Body of pancreas (tissue), 4 donors: ENCODE data around the gene PBX1. TPM values are rescaled to one million over a fixed set of nuclear protein-coding genes. Genes with fewer than 3 reads are reported as not detected.
A peak's percentile ranks its signal among the peaks of the same experiment; 100 is the strongest.

ENCODE experiments used
- ATAC-seq: fragments of 150-250 bp; one replicate; pipeline ENCODE4 v1.9.1; 2016
- DNase-seq, 4 donors: peaks; one replicate each; pipeline ENCODE4 v3.0.0-alpha.2; 2019
- H3K27ac ChIP-seq, 4 donors: fragments of 200-600 bp; sonication (generic); 1 replicate in 3 of 4; 2 replicates in 1 of 4; pipeline versions ENCODE4 v1.5.1 to v1.6.1; 2016 to 2019; ENCODE audit warnings: mild to moderate bottlenecking in 1 of 4, mixed read lengths in 1 of 4, moderate library complexity in 1 of 4
- H3K27me3 ChIP-seq, 2 donors: fragments of 200-600 bp; sonication (generic); one replicate each; pipeline ENCODE4 v1.6.0; 2016; ENCODE audit warnings: mild to moderate bottlenecking in 1 of 2
- H3K36me3 ChIP-seq, 2 donors: fragments of 200-600 bp; sonication (generic); replicated peaks in 1 of 2; 2 replicates each; pipeline ENCODE4 v1.5.1; 2016; ENCODE audit warnings: low read depth in 2 of 2; ENCODE audit not compliant: insufficient read depth in 1 of 2
- H3K4me1 ChIP-seq: fragments of 200-600 bp; sonication (generic); one replicate; pipeline ENCODE4 v1.6.0; 2016
- H3K4me3 ChIP-seq, 2 donors: fragments of 200-600 bp; sonication (generic); 1 replicate in 1 of 2; 2 replicates in 1 of 2; pipeline ENCODE4 v1.5.1; 2016 to 2019
- H3K9me3 ChIP-seq, 3 donors: fragments of 200-600 bp; sonication (generic); 1 replicate in 2 of 3; 2 replicates in 1 of 3; pipeline ENCODE4 v1.5.1; 2016
- CTCF ChIP-seq, 7 experiments: fragments of 450-650 bp in 4 of 7; fragments of 200-600 bp in 3 of 7; sonication (generic) in 3 of 7; IDR thresholded peaks; one replicate each; pipeline ENCODE4 v1.5.1; 2016 to 2019; ENCODE audit warnings: antibody characterized with exemption in 7 of 7
- POLR2A ChIP-seq, 3 donors: fragments of 450-650 bp; IDR thresholded peaks; one replicate each; pipeline ENCODE4 v1.6.1; 2016; ENCODE audit warnings: antibody characterized with exemption in 3 of 3, mild to moderate bottlenecking in 2 of 3
- WGBS, 2 donors: methylation state at CpG; one replicate each; pipeline ENCODE4 v1.1.5; 2017; 5-methylcytosine and 5-hydroxymethylcytosine counted together
- intact Hi-C: fragments of 100-400 bp; cut with DNase I; formaldehyde crosslinking; loops from one replicate; pipeline ENCODE4 v1.15.1; 2023
- total RNA-seq, 2 donors: library from RNA; depleted of rRNA; stranded (reverse); fragments of >200 nt; gene quantifications; one replicate each; pipeline ENCODE4 v1.1.0, GENCODE V29; 2016

Gene PBX1
- total RNA-seq, 2 donors from 2014 or later = 83.1 to 111 TPM

- 50 to 73% methylated on average over 1 of the region's 1 CpG for WGBS, 2 donors
- peaks cover 75% of the 10 kb centered on the region for H3K4me1 ChIP-seq
- no peak overlapping the region for H3K4me3 ChIP-seq
- DNase-seq (no peak), ATAC-seq (peak; percentile 52)
- TF ChIP-seq POLR2A (IDR thresholded peaks at IDR 0.05) = no peak
- no peak for TF ChIP-seq CTCF (IDR thresholded peaks at IDR 0.05)
- no peaks in the 10 kb centered on the region for H3K27me3 ChIP-seq
- H3K9me3 ChIP-seq = no peaks in the 10 kb centered on the region
- intact Hi-C loops = no loop called here
- H3K27ac ChIP-seq = peak overlapping the region; percentile 22 to 70 (median 62)
- H3K36me3 ChIP-seq = no peaks in the 10 kb centered on the region
Measured at GRCh38 chr1:164591858-164592257, 32.9 kb downstream of the PBX1 start.

GRCh38 chr1:164592634-164593033 lies 33.6 kb downstream of the PBX1 start:
- ATAC-seq (no peak), DNase-seq (no peak)
- intact Hi-C loops = no loop called here
- Histone ChIP-seq H3K4me1 (peaks cover 74% of the 10 kb centered on the region), H3K9me3 (no peaks in the 10 kb centered on the region), H3K4me3 (no peak overlapping the region), H3K36me3 (no peaks in the 10 kb centered on the region), H3K27ac (peak overlapping the region; percentile 22 to 70 (median 62)), H3K27me3 (no peaks in the 10 kb centered on the region)
- TF ChIP-seq POLR2A (IDR thresholded peaks at IDR 0.05) = no peak
- TF ChIP-seq CTCF (IDR thresholded peaks at IDR 0.05) = no peak
- WGBS, 2 donors = 75 to 80% methylated on average over 5 of the region's 5 CpGs

DNA sequence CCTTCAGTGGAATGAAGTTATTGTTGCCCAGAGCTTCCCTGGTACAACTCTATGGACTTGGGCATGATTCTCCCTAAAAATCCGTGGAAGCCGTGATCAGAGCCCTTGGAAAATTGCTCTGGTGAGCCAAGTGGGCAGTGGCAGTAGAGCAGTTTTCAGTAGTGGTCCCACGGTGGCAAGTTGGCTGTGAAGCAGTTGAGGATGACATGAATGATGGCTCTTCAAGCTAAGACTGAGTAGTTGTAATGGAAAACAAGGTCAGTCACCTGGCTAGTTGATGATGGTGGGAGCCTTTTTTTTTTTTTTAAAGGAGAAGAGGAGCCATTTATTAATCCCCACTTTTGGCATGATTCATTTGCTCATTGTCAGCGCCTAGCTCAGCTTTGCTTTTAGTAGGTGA lies 36.2 kb downstream of the PBX1 start:
- Histone ChIP-seq H3K27me3 (no peaks in the 10 kb centered on the region), H3K4me3 (no peak overlapping the region), H3K4me1 (peaks cover 71% of the 10 kb centered on the region), H3K9me3 (no peaks in the 10 kb centered on the region), H3K27ac (peak overlapping the region in 2 of 4 donors; percentile 14 to 15), H3K36me3 (no peaks in the 10 kb centered on the region)
- 55 to 63% methylated on average over 4 of the region's 4 CpGs for WGBS, 2 donors
- TF ChIP-seq CTCF (IDR thresholded peaks at IDR 0.05) (no peak), POLR2A (IDR thresholded peaks at IDR 0.05) (no peak)
- no peak for DNase-seq
- no peak for ATAC-seq
- intact Hi-C loops = no loop called here

GRCh38 chr1:164596172-164596571 lies 37.2 kb downstream of the PBX1 start:
- Histone ChIP-seq H3K36me3 (no peaks in the 10 kb centered on the region), H3K27ac (no peak overlapping the region), H3K4me3 (no peak overlapping the region), H3K27me3 (no peaks in the 10 kb centered on the region), H3K4me1 (peaks cover 71% of the 10 kb centered on the region), H3K9me3 (no peaks in the 10 kb centered on the region)
- ATAC-seq (no peak), DNase-seq (no peak)
- TF ChIP-seq POLR2A (IDR thresholded peaks at IDR 0.05) (no peak), CTCF (IDR thresholded peaks at IDR 0.05) (no peak)
- 36 to 45% methylated on average over 1 of the region's 1 CpG for WGBS, 2 donors
- intact Hi-C loops = no loop called here

- whole genome bisulfite sequencing, 2 donors = 35 to 38% methylated on average over 6 of the region's 6 CpGs
- Histone ChIP-seq H3K4me1 (peaks cover 76% of the 10 kb centered on the region), H3K27me3 (no peaks in the 10 kb centered on the region), H3K27ac (peak overlapping the region in 3 of 4 donors; percentile 59 to 88 (median 87)), H3K4me3 (no peak overlapping the region), H3K9me3 (no peaks in the 10 kb centered on the region), H3K36me3 (no peaks in the 10 kb centered on the region)
- DNase-seq (no peak), ATAC-seq (no peak)
- TF ChIP-seq POLR2A (IDR thresholded peaks at IDR 0.05) (no peak), CTCF (IDR thresholded peaks at IDR 0.05) (no peak)
- intact Hi-C loops = no loop called here
Measured at GRCh38 chr1:164598719-164599118, 39.7 kb downstream of the PBX1 start.
